Activated CD4-positive, alpha-beta T cell treated with anti-CD3 and anti-CD28 coated beads for 48 hours (primary cell): ENCODE data around the gene TMEM30B.

Experiments used
- DNase-seq: peaks from one replicate; pipeline ENCODE4 v3.0.0-alpha.2; 2020

TMEM30B gene

DNA sequence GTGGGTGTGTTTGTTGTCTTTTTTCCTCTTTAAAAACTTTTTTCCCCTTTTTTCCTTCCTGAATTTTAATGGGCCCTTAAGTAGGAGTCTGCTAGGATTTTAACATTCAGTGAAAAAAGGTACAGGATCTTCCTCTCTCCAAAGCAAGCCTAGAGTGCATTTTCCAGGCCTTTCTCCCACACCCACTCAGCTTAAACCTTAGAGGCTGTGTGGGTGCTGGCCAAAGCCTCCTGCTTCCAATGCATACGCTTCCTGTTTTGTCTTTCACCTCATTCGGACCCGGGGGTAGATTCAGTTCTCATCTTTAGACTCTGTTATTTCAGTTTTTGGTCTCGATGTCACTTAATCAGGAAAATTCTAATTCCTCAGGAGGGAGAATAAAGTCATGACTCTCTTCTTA lies 51.2 kb downstream of the TMEM30B start:
- DNase-seq, result no peak

DNA sequence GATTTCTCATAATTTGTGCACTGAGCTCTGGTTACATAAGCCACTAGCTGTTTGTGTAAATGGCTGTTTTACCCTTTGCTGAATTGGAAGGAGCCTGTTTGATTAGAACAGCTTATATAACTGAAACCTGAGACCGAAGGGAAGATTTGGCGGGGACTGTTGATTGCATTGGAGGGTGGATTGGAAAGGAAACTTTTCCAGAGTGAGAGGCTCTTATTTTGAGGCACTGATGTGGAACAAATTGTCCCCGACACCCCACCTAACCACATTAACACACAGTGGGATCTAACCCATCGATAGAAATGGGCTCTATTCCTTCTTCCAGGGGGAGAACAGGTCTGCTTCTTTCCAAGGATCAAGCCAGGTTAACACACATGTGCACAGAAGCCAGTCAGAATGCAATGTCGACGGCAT lies 51.7 kb downstream of the TMEM30B start:
- no peak for DNase-seq

DNA sequence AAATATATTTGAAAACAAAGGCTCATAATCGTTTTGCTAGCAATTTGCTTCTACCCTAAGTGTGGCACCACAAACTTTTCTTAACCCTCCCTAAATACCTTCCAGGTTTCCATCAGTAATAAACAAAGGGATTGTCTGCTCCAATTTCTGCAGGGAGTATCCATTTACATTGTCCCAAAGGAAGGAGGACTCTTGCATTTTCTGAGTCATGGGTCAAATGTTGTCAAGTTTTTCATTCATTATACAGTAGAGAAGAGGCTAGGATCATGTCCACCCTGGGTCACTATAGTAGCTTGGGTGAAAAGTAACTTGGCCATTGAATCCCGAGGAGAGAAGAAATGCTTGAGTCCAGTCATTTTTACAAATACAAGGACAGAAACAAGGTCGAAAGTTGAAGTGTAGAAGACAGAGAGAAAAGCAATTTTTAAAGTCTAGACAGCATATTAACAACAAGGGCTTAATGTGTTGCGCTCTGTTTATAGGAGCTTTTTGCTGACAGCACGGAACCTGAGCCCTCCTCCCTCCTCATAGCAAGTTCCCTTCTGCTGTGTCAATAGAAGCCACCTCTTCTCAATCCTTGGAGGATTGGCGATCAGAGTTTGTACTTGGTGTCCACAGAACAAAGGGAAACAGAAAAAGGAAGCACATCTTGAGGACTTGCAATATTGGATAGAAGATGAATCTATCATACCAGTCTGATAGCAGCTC lies 53.1 kb downstream of the TMEM30B start:
- no peak for DNase-seq
